D721Med (cell line): ENCODE data around the gene ASB6.

Experiments used
- DNase-seq: peaks from one replicate; pipeline ENCODE4 v3.0.0; 2011; ENCODE audit warnings: low spot score; ENCODE audit not compliant: insufficient read length
- FAIRE-seq: peaks from 2 replicates; lab custom pipeline; 2011; peaks lifted over from hg19 to GRCh38; lab: Jason Lieb, UNC
- CTCF ChIP-seq: IDR thresholded peaks from 2 replicates; pipeline ENCODE4 v1.5.1; 2012; ENCODE audit warnings: mild to moderate bottlenecking, control low read depth; ENCODE audit not compliant: insufficient read depth; ENCODE audit errors: missing control alignments

Gene ASB6

DNA sequence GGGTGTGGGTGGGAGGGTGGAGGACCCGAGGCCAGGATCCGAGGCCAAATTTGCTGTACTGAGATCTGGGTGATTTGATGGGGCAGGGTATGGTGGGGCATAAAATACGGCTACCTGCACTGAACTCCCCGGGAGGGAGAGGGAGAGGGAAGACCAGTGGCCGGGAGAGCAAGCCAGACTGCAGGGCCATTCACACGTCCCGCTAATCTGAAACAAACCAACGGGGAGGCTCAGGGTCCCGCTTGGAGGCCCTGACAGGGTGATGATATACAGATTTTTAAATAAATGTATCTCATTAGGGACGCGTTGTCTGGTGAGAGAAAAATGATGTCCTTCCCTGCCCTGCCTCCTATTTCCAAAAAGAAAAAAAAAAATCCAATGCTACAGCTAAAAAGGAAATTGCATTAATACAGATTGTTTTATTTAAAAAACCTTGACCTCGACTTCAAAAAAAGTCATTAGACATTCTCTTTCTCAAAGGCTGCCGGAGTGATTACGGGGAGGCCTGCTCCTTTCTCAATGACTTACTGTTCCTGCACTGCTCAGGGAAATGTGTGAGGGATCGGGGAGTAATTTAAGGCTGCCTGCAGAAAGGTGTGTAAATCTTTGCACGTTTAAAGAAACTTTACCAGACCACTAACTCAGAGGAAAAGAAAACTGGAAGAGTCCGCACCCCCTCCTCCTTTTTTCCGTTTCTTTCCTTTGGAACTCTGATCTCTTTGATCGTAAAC lies 12.0 kb upstream of the ASB6 start:
- no peak for TF ChIP-seq CTCF
- DNase-seq: no peak
- FAIRE-seq: no peak

DNA sequence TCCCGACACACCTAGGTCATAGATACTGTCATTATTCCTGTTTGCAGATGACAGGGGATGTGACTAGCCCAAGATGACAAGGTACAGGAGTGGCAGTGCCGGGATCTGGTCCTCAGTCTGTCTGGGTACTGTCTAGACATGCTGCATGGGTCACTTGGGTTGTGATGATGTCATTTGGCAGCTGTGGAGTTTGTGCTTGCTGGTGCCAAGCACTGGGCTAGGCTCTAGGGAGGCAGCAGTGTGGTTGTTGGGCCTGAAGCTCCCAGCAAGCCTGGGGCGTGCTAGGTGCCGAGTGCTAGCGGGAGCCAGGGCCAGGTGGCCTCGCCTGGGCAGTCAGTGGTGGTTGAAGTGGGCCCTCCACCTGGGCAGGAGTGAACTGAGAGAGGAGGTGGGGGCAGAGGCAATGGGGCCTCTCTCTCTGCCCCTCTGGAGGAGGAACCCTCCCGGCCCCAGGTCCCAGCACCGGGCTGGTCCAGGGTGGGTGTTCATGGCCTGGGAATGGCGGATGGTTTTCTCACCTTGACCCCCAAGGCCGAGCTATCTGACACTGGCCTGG lies 8.8 kb upstream of the ASB6 start:
- TF ChIP-seq CTCF: no peak
- DNase-seq (no peak), FAIRE-seq (no peak)

DNA sequence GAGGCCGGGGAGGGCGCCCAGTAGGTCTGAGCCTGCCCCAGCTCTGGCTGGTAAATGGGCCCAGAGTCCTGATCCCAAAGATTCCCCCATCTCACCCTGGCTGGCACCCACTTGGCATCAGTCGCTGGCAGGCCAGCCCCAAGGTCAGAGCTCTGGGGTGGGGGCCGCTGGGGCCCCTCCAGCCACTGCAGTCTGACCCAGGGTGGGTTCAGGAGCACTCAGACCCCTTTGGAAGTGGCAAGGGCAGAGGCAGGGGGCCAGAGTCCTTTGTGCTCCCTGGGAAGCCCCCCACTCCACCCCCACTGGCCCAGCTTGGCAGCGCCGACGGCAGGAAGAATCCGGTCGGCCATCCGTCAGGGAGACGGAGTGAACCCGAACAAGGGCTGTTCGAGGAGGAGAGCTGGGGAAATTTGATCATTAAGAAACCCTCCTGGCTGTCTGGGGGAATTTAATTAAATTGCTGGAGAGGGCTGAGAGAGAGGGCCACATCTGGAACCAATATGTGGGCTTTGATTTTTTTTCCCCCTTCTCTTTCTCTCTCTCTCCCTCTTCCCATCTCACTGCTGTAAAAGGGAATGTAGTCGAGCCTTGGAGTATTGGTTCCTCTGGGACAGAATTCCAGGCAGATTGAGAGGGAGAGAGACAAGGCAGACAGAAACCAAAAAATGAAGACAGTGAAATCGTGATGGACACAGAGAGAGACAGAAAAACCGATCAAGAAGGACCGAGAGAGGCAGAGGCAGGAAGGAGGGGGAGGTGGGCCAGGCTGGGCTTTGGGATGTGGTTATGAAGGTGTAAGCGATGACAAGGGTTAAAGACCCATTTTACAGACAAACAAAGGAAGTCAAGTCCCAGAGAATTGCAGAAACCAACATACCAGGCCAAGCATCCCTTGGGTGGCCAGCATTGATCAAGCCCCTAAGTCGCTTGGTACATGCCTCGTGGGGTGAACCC lies 8.1 kb upstream of the ASB6 start:
- FAIRE-seq (no peak), DNase-seq (no peak)
- no peak for TF ChIP-seq CTCF

DNA sequence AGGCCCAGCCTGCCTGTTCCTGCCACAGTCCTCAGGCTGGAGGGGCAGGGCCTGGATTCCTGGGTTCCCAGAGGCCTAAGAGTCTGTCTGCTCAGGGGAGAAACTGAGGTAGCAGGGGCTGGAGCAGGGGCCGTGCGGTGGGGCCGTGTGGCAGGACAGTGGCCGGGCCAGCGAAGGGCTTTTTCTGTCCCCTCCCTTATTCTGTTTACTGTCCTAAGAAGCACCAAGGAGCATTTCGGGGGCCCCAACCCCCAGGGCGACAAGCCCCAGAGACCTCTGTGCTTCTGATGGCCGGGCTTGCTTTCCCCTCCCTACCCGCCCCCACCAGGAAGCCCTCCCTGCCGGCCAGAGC lies 6.8 kb upstream of the ASB6 start:
- FAIRE-seq (no peak), DNase-seq (no peak)
- no peak for TF ChIP-seq CTCF

GRCh38 chr9:129648092-129648763 lies 6.3 kb upstream of the ASB6 start:
- no peak for TF ChIP-seq CTCF
- DNase-seq (no peak), FAIRE-seq (no peak)

GRCh38 chr9:129647635-129648034 lies 5.7 kb upstream of the ASB6 start:
- DNase-seq (no peak), FAIRE-seq (no peak)
- TF ChIP-seq CTCF: no peak
